SHP77 treated with DMSO at 0.1 percent for 48 hours (cell line): ENCODE results near the gene METTL25.

Experiments used
- DNase-seq: peaks from one replicate; lab custom pipeline; 2025; lab: John Stamatoyannopoulos, UW

Gene METTL25

DNA sequence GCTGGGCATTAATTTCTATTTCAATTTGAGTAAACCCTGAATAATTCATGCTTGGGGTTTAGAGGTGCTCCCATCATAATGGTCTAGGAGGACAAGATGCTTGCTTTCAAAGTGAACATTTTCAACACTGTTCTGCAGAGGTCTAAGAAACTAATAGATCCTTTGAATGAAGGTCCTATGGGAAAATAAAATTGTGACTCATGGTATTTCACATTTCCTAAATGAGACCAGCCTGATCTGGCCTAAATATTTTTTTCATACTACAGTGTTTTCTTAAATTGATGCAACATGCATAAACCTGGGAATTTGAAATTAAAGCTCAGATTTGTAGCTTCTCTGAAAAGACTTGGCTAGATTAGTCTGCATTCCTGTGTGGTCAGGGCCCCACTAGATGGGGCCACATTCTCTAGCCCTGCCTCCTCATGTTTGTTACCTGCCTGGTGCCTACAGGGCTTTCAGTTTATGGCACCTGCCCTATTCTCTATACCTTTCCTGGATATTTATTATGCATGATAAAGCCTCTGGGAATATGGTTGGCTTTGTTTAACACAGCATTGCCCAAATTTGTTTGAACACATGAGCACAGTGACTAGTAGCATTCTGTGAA, 112.7 kb downstream of the METTL25 start:
- no peak for DNase-seq

DNA sequence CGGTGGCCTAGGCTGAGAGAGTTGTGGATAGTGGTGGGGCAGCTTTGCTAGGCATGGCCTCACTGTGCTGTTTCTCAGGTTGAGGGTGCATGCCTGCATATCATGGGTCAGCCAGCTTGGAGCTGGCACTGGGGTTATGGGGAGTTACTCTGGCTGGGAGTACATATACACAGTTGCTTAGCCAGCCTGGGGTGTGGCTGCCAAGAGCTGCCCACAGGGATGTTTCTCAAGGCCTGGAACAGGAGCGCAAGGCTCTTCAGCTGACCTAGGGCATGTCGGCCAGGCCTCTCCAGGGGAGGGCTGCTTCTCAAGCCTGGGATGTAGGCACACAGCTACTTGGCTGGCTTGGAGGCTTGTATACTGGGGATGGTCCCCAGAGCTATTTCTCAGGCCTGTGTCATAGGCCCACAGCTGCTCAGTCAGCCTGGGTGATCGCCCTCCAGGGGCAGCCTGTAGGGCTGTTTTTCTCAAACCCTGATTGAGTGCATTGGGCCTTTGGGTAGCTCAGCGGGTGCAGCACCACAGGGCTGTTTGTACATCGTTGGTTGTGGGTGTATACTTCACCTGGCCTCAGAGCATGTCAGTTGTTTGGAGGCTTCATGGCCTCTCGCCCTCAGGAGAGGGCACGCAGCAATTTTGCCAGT, 114.9 kb downstream of the METTL25 start:
- no peak for DNase-seq

DNA sequence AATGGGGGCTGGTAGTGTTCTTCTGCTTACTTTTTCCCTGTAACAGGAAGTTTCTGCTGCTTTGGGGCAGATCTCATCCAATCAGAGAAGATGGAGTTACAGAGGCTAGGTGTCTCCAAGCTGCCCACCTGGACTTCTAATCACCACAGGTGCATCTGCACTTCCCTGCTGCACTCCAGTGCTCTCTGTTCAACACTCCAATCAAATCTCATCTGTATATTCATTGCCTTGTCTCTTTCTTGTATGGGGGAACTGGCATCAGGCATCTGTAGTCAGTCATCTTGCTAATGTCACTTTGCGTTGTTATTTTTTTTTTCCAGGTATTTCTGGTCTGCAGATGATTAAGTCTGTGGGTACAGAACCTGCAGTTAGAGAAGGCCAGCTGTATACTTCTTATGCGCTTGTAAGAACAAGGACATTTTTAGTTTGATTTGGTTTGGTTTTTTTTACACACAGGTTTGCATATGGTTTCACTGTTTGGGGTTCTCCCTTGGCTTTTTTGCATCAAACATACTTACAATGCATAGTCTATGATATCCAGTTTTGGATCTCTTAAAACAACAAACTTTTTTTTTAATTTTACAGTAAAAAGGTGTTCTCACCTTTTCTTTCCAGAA, 116.0 kb downstream of the METTL25 start:
- no peak for DNase-seq

DNA sequence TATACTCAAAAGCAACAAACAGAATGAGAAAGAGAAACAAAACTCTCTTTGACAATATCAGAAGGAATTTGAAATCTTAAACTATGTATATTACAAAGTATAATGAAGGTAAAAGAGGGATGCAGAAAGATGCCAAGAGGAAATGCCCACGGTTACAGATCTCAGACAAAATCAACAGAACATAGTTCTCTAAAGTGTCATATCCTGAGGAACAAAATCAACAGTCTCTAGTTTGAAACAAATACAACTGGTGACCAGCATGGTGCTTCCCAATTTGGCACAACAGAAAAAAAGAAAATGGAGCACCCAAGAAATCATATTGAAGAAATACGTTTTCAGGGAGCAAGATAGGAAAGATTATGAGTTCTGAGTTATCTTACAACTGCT, 116.5 kb downstream of the METTL25 start:
- no peak for DNase-seq

DNA sequence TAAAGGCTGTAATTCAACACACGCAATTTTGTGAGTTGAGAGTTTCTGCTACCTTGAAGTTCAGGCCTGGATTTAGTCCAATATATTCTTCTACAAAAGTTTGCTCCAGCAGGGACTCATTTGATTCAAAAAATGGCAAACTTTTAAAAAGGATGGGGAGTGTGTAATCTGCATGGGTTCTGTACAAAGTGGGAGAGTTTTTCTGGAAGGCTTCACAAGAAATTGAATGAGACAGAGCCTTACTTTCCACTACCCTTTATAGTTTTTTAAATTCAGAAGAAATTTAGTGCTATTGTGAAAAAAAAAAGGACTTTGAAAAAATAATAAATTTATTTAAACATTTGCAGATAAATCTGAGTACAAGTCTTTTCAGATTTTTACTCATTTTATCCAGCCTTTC, 116.9 kb downstream of the METTL25 start:
- DNase-seq: no peak

DNA sequence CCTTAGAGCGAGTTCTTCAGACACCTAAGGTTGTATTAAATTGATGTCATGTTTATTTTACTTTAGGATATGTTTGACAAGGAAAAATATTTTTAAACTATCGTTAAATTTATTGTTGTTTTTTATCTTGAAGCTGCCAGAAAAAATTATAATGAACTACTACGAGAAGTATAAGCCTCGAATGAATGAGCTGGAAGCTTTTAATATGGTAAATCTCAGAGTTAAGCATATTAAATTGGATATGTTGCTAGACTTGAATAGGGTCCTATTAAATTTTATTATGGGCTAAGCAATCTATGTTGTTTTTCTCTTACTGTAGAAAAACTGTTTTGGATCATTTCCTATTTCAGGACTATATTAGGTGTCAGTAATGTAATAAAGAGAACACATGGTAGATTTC, 118.2 kb downstream of the METTL25 start:
- no peak for DNase-seq

DNA sequence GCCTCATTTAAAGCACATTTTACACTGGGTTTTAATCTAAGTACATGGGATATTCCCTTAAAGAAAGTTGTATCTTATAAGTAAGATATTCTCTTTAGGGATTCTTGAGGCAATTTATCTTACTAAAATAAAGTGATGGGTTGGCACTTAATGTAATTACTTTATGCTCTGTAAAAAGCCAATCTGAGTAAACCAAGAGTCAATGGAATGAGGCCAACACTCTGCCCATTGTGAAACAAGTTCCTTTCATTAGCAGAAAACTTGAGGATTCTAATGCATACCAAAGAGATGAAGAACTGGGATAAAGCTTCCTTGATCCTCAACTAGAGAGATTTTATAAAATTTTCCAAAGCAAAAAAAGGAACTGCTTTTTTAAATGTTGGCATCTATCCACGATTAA, 121.2 kb downstream of the METTL25 start:
- DNase-seq: no peak

DNA sequence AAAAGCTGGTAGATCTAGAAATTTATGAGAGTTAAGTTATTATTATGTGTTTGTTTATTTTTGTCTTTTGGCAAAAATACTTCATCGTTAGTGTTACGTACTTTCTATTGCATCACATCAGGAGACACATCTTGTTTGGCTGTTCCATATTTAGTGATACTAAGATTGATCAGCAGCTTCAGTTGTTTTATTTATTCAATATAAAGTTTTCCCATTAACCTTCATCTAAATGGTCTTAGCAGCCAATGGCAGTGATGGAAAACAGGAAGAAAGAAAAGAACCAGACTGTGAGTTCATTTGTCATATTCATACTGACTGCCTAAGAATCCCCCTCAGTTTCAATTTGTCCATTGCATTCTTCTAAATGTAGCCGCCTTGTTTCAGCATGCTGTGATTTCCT, 122.3 kb downstream of the METTL25 start:
- DNase-seq: no peak

DNA sequence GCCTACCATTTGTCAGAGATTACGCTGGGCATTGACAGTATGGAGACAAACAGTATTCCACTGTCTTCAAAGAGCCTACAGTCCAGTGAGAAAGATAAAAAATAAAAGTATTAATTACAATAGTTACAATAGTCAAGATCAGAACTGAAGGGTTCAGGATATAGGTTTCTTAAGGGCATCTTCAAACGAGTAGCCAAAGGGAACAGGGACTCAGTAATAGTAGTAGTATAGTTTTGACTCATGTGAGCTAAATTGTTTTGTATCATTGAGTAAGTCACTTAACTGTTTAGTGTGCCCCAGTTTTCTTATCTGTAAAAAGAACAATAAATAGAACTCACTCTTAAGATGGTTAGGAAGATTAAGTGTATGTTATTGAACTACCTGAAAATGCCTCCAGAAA, 123.6 kb downstream of the METTL25 start:
- DNase-seq: no peak

DNA sequence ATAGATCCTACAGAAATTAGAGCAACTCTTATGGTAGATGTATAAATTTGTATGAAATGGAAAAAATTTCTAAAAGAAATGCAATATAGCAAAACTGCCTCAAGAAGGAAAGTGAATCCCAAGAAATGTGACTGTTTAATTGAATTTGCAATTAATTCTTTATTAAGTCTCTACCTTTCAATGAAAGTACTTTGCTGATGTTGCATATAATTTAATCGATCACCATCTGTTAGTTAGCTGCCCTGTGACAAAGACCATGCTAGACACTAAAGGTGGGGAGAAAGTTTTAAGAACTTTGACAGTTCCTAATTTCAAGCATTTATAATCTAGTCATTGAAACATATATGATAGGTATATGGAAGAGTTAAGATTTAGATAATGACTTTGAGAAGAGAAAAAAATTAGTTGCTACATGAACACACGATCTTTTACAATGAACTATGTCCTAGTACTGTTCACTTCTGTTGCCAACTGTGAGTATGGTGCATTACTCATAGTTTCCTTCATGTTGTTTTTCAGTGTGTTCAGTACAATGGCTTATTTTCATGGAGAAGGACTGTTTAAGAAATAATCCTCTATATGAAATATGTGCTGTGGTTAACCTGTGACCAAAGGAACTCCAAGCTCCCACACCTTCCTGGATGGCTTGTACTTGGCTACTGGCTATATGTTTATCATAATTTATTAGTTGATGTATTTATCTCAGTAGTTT, 128.4 kb downstream of the METTL25 start:
- DNase-seq: no peak

DNA sequence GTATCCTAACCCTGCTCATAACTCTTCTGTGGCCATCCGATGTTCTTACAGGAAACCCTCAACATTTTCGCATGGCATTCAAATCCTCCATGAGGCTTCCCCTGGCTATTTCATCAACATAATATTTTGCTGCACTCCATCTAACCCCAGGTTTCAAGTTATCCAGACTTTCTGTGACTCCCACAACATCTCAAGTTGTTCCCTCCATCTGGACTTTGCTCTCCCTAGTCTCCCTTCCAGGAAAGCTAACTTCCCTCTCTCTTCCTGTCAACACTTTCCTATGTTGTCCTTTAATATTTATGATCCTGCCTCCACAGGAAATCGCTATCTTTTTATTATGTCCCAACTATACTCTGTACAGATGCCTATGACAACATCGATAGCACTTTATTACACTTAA, 146.1 kb downstream of the METTL25 start:
- no peak for DNase-seq

DNA sequence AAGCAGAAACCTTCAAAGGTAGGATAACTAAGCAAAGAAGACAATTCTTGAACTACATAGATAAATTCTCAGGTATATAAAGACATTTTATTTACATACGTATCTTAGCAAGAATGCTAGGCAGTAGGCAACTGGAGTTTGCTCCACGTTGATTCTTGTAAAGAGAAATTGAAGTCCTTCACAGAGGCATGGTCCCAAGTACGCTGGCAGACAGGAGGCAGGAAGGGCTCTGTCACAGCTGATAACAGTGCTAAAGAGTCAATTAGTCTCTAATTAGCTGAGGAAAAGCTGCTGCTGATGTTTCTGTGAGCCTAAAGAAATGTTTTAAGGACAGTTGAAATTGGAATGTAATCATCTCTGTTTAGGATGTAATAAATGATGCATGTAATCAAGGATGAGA, 146.8 kb downstream of the METTL25 start:
- no peak for DNase-seq

DNA sequence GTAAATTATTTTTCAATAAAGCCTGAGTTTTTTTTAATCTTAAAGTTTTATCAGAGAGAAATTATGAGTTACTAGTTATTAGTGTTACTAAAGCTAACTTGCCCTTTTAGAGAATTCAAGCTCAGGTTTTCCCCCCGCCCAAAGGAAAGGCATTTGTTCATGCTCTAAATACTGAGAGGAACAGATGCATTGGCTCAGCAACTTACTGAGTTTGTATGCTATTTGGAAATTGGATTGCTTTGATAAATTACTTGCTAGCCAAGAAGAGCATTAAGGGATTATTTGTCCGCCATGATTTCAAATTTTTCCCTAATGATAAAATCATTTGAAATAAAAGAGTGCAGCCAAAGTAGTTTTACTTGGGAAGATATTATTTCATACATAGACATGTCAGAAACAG, 149.4 kb downstream of the METTL25 start:
- no peak for DNase-seq

DNA sequence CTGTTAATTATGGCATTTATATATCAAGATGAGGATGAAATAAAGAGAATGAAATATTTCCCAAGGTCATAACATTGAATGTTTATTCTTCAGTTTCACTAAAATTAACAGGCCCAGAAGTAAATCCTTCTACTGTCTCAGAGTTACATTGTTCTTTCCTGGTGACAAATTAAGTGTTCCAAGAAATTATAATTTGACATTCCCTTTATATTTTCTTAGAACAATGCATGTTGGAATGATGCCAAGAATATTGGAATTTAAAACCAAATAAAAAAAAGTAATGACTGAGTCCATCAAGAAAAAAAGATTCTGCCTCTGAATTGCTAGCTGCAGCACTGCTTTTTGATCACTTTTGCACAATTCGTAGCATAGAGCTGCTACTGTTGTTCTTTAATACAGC, 152.1 kb downstream of the METTL25 start:
- DNase-seq: no peak

DNA sequence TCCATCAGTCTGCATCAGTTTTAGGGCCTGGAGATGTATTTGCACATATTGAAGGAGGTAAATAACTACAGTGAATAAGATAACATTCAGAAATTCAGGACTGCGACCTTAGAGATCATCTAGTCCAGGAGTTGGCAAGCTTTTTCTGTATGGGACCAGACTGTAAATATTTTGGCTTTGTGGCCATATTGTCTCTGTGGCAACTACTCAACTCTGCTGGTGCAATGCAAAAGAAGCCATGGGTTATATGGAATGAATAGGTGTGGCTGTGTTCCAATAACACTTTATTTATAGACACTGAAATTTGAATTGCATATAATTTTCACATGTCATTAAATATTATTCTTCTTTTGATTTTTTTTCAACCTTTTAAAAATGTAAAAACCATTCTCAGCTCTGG, 156.6 kb downstream of the METTL25 start:
- DNase-seq: no peak

DNA sequence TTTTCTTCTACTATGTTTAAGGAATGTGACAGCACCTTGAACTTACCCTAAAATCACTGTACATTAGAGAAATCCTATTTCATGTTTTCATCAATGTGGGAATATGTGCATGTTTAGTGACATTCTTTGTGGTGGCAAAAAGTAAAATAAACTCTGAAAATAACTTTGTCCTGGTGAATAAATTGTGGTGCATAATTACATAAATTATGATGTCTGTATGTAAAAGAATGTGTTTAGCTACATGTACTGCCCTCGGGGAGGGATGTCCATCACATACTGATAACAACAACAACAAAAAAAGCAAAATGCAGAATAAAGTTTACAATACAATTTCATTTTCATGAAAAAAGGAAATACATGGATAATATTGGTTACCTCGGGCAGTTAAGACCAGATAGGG, 157.3 kb downstream of the METTL25 start:
- no peak for DNase-seq

DNA sequence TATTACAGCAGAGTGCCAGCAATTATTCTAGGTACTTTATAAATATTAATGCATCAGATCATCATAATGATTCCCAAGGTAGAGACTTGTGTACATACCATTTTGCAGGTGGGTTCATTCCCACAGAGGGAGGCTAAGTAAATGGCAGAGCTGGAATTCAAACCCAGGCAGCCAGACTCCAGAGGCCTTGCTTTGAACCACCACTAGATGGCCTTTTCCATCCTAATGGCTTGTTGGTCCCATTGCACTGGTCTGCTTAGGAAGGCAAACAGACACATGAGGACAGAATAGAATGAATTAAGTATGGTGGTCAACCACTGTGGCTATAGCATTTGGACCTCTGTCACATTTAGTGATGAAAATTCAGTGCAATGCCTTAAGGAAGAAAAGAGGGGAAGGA, 158.7 kb downstream of the METTL25 start:
- peak; percentile 10 for DNase-seq

DNA sequence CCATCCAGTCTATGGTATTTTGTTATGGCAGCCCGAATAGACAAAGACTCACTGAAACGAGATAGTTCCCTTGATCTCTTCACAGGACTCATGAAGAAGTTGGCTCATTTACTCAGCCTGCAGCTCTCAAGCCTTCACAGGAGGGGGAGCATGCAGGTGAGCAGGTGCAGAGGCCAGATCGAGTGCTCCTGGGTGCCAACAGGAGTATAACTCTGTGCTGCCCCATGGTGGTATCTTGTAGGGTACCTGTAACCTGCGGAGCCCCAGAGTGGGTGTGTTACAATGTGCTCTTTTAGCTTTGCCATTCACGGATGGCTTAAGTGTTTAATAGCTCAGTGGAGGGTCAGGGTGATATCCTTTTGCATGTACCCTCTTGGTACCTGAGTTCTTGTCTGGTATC, 159.5 kb downstream of the METTL25 start:
- no peak for DNase-seq

DNA sequence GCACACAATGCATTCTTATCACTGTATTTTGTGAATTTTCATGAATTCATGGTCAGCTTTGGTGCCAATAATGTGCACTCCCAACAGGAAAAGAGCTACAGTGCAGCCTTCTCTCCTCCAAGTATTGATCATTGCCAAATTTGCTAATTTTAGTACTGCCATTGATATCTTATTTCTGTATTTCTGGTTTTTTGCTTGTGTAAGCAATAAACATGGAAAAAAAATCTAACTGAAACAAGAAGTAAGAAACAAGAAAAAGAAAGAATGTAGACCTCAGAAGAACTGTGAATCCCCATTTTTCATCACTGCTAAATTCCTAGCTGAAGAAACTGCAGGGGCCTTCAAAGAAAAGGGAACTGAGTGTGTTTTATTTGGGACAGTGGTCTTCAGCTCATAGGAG, 161.2 kb downstream of the METTL25 start:
- DNase-seq: no peak

DNA sequence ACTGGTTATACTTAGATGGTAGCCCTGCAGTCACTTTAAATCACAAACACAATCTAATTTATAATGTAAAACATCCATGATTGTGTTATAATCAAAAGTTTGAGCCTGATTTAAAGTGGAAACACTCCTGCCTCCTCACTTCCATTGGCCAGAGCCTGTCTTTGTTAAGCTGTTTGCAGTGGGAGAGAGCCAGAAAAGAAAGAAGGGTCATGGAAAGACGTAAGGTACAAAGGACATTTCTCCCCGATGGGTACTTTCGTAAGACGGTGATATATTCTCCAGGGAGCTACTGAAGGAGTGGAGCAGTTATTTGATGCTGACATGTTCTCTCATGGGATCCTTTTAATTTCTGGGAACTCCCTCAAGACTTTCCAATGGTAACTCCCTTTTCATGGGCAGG, 164.0 kb downstream of the METTL25 start:
- no peak for DNase-seq

DNA sequence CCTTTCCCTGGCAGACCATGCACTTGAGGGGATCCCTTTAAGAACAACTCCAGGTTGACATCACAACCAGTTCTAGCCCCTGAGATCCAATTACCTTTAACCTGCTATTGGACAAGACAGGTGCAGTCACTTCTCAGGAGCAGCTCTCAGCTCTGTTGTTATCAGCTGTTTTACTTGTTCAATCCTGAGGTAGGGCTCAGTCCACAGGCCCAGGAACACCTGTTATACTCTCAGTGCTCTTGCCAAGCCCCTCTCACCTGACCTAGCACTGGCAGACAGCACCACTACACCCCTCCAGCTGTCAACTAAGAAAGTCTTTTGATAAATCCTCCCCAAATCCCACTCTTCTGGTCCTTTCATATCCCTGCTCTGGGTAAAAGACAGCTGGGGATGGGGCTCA, 164.4 kb downstream of the METTL25 start:
- no peak for DNase-seq

DNA sequence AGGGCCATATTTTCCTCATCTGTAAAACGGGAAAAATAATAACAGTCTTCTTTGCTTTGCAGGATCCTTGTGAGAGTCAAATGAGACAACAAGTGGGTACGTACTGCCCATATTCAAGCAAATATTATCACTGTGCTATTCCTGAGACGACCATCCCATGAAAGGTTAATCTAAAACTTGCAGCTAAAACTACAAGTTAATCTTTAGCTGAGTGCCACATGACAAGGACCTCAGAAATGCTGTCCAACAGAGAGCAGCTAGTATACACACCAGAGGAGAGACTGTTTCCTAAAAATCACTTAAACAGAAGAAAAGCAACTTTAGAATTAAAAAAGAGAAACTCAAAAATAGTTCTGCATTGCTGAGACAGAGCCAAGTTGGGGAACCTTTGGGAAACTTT, 165.7 kb downstream of the METTL25 start:
- DNase-seq: no peak

DNA sequence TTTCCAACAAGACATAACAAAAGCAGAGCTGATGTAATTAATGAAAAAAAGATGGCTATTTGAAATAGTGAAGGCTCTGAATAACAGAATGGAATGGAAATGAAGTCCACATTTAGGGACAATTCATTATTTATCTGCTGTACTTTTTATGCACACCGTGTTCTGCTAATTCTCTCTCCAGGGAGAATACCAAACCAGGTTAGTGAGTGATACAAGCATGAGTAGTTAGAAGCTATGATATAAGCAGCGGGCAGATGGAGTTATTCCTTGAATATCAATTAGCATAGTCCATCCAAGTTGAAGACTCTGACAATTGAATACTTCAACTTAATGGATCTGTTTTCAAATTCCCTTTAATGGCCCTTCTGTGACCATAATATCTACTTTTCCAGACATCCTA, 166.3 kb downstream of the METTL25 start:
- no peak for DNase-seq
